Measurements from ENCODE around the gene SELENOK. TPM values are rescaled to one million over a fixed set of nuclear protein-coding genes. Genes with fewer than 3 reads are reported as not detected.
"Not testable (repeated sequence)": the region's sequence is repeated elsewhere in the genome, so short reads cannot be mapped to it uniquely, and the experiment has no call there.

SELENOK gene
- total and polyA plus RNA-seq, 2 donors (not counting 1 experiment from before 2014, with no cell fraction given) = 27.5 to 56.1 TPM

GRCh38 chr3:53936347-53936746, 44.7 kb upstream of the SELENOK start:
- Mint-ChIP-seq H3K27me3 (peaks cover 38% of the 10 kb centered on the region), H3K4me3 (no peak overlapping the region), H3K4me1 (no peaks in the 10 kb centered on the region), H3K9me3 (ENCODE audit: insufficient read depth) (peaks cover 6% of the 10 kb centered on the region), H3K27ac (no peak overlapping the region)
- ATAC-seq (ENCODE audit: low read depth) (no peak), DNase-seq (no peak)
- intact Hi-C loops (cut with micrococcal nuclease) = no loop called here
- Histone ChIP-seq H3K79me2 (ENCODE audit: control insufficient read depth, insufficient read depth, low read length) (no peaks in the 10 kb centered on the region), H3K9me3 (ENCODE audit: control extremely low read depth in 1 of 3, control insufficient read depth in 2 of 3, insufficient read depth in 1 of 3, low read length in 2 of 3) (peaks cover 0 to 8% (median 6%) of the 10 kb centered on the region in 3 donors), H3K27ac (ENCODE audit: low read length in 2 of 2) (no peak overlapping the region), H3K36me3 (replicated peaks in 1 of 2; ENCODE audit: control extremely low read depth in 1 of 2, control insufficient read depth in 1 of 2, extremely low read depth in 1 of 2, insufficient read depth in 2 of 2, low read length in 1 of 2) (no peaks in the 10 kb centered on the region), H3K9ac (ENCODE audit: low read length) (no peak overlapping the region), H4K20me1 (ENCODE audit: control insufficient read depth, insufficient read depth, low read length, poor library complexity, severe bottlenecking) (no peaks in the 10 kb centered on the region), H3K4me1 (ENCODE audit: control insufficient read depth in 2 of 2, insufficient read depth in 2 of 2, low read length in 2 of 2) (no peaks in the 10 kb centered on the region), H3K27me3 (replicated peaks in 1 of 4; ENCODE audit: control extremely low read depth in 1 of 4, control insufficient read depth in 3 of 4, insufficient read depth in 4 of 4, low read length in 3 of 4) (peaks cover 0 to 8% (median 6%) of the 10 kb centered on the region in 4 experiments), H2AFZ (ENCODE audit: insufficient read depth, low read depth, low read length, poor library complexity, severe bottlenecking) (no peak overlapping the region), H3K4me2 (replicated peaks; ENCODE audit: low read depth, low read length, poor library complexity, severe bottlenecking) (no peak overlapping the region), H3K4me3 (ENCODE audit: control extremely low read depth in 1 of 5, extremely low read depth in 1 of 5, insufficient read depth in 1 of 5, low read depth in 2 of 5, low read length in 4 of 5) (no peak overlapping the region)
- TF ChIP-seq EZH2 (IDR thresholded peaks at IDR 0.05; ENCODE audit: borderline replicate concordance, insufficient read depth, low read depth, low read length, poor library complexity, severe bottlenecking) (no peak), CTCF (IDR thresholded peaks at IDR 0.05) (no peak)
- POLR2A ChIA-PET = no interaction called here
- WGBS (ENCODE audit: insufficient coverage) = no CpG with 5 or more reads among the region's 1 CpG
- CTCF ChIA-PET = no interaction called here

DNA sequence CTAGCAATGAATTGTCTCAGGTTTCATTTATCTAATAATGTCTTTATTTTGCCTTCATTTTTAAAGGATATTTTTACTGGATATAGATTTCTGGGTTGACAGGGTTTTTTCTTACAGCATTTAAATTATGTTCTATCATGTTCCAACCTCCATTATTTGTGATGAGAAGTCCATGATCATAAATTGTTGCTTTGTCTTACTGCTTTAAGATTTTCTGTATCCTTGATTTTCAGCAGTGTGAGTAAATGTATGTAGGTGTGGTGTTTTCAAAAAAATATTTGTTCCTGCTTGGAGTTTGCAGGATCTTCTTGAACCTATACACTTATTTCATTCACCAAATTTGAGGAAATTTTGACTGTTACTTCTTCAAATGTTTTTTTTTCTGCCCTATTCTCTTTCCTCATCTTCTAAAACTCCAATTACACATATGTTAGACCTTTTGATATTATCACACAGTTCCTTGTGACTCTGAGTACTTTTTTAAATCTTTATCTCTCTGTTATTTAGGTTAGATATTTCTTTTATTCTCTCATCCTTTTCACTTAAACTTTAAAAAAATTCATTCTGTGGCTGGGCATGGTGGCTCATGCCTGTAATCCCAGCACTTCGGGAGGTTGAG, 43.7 kb upstream of the SELENOK start:
- Mint-ChIP-seq H3K27me3 (peaks cover 35% of the 10 kb centered on the region), H3K4me1 (no peaks in the 10 kb centered on the region), H3K4me3 (no peak overlapping the region), H3K9me3 (ENCODE audit: insufficient read depth) (peaks cover 6% of the 10 kb centered on the region), H3K27ac (no peak overlapping the region)
- intact Hi-C loops (cut with micrococcal nuclease) = no loop called here
- Histone ChIP-seq H3K27ac (ENCODE audit: low read length in 2 of 2) (no peak overlapping the region), H3K4me2 (replicated peaks; ENCODE audit: low read depth, low read length, poor library complexity, severe bottlenecking) (no peak overlapping the region), H4K20me1 (ENCODE audit: control insufficient read depth, insufficient read depth, low read length, poor library complexity, severe bottlenecking) (no peaks in the 10 kb centered on the region), H2AFZ (ENCODE audit: insufficient read depth, low read depth, low read length, poor library complexity, severe bottlenecking) (no peak overlapping the region), H3K79me2 (ENCODE audit: control insufficient read depth, insufficient read depth, low read length) (no peaks in the 10 kb centered on the region), H3K9ac (ENCODE audit: low read length) (no peak overlapping the region), H3K36me3 (replicated peaks in 1 of 2; ENCODE audit: control extremely low read depth in 1 of 2, control insufficient read depth in 1 of 2, extremely low read depth in 1 of 2, insufficient read depth in 2 of 2, low read length in 1 of 2) (no peaks in the 10 kb centered on the region), H3K9me3 (ENCODE audit: control extremely low read depth in 1 of 3, control insufficient read depth in 2 of 3, insufficient read depth in 1 of 3, low read length in 2 of 3) (peaks cover 0 to 8% (median 6%) of the 10 kb centered on the region in 3 donors), H3K4me3 (ENCODE audit: control extremely low read depth in 1 of 5, extremely low read depth in 1 of 5, insufficient read depth in 1 of 5, low read depth in 2 of 5, low read length in 4 of 5) (no peak overlapping the region), H3K27me3 (replicated peaks in 1 of 4; ENCODE audit: control extremely low read depth in 1 of 4, control insufficient read depth in 3 of 4, insufficient read depth in 4 of 4, low read length in 3 of 4) (peaks cover 0 to 8% (median 6%) of the 10 kb centered on the region in 4 experiments), H3K4me1 (ENCODE audit: control insufficient read depth in 2 of 2, insufficient read depth in 2 of 2, low read length in 2 of 2) (no peaks in the 10 kb centered on the region)
- ATAC-seq (ENCODE audit: low read depth) = no peak
- no peak for DNase-seq
- CTCF ChIA-PET = no interaction called here
- WGBS (ENCODE audit: insufficient coverage) = 29% methylated on average over 1 of the region's 1 CpG
- TF ChIP-seq EZH2 (IDR thresholded peaks at IDR 0.05; ENCODE audit: borderline replicate concordance, insufficient read depth, low read depth, low read length, poor library complexity, severe bottlenecking) = no peak
- no peak for TF ChIP-seq CTCF (IDR thresholded peaks at IDR 0.05)
- POLR2A ChIA-PET = no interaction called here

- POLR2A ChIA-PET = not testable (repeated sequence)
Measured at GRCh38 chr3:53927208-53927872, 35.7 kb upstream of the SELENOK start.

More at GRCh38 chr3:53927208-53927872, 35.7 kb upstream of the SELENOK start:
- peaks cover 16% of the 10 kb centered on the region for H3K27me3 Mint-ChIP-seq
- H3K4me1 ChIP-seq (ENCODE audit: control insufficient read depth in 2 of 2, insufficient read depth in 2 of 2, low read length in 2 of 2); H3K27ac ChIP-seq (ENCODE audit: low read length in 2 of 2); H3K9me3 ChIP-seq (ENCODE audit: control extremely low read depth in 1 of 3, control insufficient read depth in 2 of 3, insufficient read depth in 1 of 3, low read length in 2 of 3); intact Hi-C loops (cut with micrococcal nuclease); H3K79me2 ChIP-seq (ENCODE audit: control insufficient read depth, insufficient read depth, low read length); H3K9ac ChIP-seq (ENCODE audit: low read length); DNase-seq; H3K27me3 ChIP-seq (replicated peaks in 1 of 4; ENCODE audit: control extremely low read depth in 1 of 4, control insufficient read depth in 3 of 4, insufficient read depth in 4 of 4, low read length in 3 of 4); CTCF ChIA-PET; H4K20me1 ChIP-seq (ENCODE audit: control insufficient read depth, insufficient read depth, low read length, poor library complexity, severe bottlenecking); H3K4me3 Mint-ChIP-seq; H3K9me3 Mint-ChIP-seq (ENCODE audit: insufficient read depth); H3K4me2 ChIP-seq (replicated peaks; ENCODE audit: low read depth, low read length, poor library complexity, severe bottlenecking); ATAC-seq (ENCODE audit: low read depth); H3K36me3 ChIP-seq (replicated peaks in 1 of 2; ENCODE audit: control extremely low read depth in 1 of 2, control insufficient read depth in 1 of 2, extremely low read depth in 1 of 2, insufficient read depth in 2 of 2, low read length in 1 of 2); H3K4me1 Mint-ChIP-seq; H2AFZ ChIP-seq (ENCODE audit: insufficient read depth, low read depth, low read length, poor library complexity, severe bottlenecking); H3K4me3 ChIP-seq (ENCODE audit: control extremely low read depth in 1 of 5, extremely low read depth in 1 of 5, insufficient read depth in 1 of 5, low read depth in 2 of 5, low read length in 4 of 5); H3K27ac Mint-ChIP-seq: not testable (repeated sequence)
- 94% methylated on average over 16 of the region's 30 CpGs for WGBS (ENCODE audit: insufficient coverage)
